Astrocyte (in vitro differentiated cells and primary cell): Measurements from ENCODE around the gene APOL6. TPM values are rescaled to one million over a fixed set of nuclear protein-coding genes. Genes with fewer than 3 reads are reported as not detected.

Source experiments
- DNase-seq: peaks from one replicate; pipeline ENCODE4 v3.0.0-alpha.2; 2010; ENCODE audit warnings: low read depth
- FAIRE-seq: peaks from 2 replicates; lab custom pipeline; 2011; peaks lifted over from hg19 to GRCh38; lab: Jason Lieb, UNC
- H2AFZ ChIP-seq: 2 replicates; pipeline ENCODE4 v1.6.0; 2012; ENCODE audit warnings: low read depth, low read length, inconsistent platforms
- H3K27ac ChIP-seq: 2 replicates; pipeline ENCODE4 v1.5.1; 2011; ENCODE audit warnings: low read depth, low read length, inconsistent platforms
- H3K27me3 ChIP-seq: 2 replicates; pipeline ENCODE4 v1.6.0; 2011; ENCODE audit warnings: low read length, inconsistent platforms; ENCODE audit not compliant: insufficient read depth
- H3K36me3 ChIP-seq: 2 replicates; pipeline ENCODE4 v1.5.1; 2011; ENCODE audit warnings: low read length, inconsistent platforms; ENCODE audit not compliant: insufficient read depth
- H3K4me1 ChIP-seq: 2 replicates; pipeline ENCODE4 v1.5.1; 2011; ENCODE audit warnings: low read length, inconsistent platforms; ENCODE audit not compliant: insufficient read depth
- H3K4me2 ChIP-seq: 2 replicates; pipeline ENCODE4 v1.6.0; 2012; ENCODE audit warnings: low read length, inconsistent platforms
- H3K4me3 ChIP-seq: 2 replicates; pipeline ENCODE4 v1.5.1; 2011; ENCODE audit warnings: low read depth, mild to moderate bottlenecking, low read length, inconsistent platforms; ENCODE audit not compliant: insufficient read depth
- H3K79me2 ChIP-seq: 2 replicates; pipeline ENCODE4 v1.6.0; 2012; ENCODE audit warnings: mild to moderate bottlenecking, low read length, inconsistent platforms; ENCODE audit not compliant: insufficient read depth
- H3K9ac ChIP-seq: 2 replicates; pipeline ENCODE4 v1.6.0; 2012; ENCODE audit warnings: mild to moderate bottlenecking, low read length, inconsistent platforms
- H3K9me3 ChIP-seq: 2 replicates; pipeline ENCODE4 v1.5.1; 2012; ENCODE audit warnings: low read depth, mild to moderate bottlenecking, low read length, inconsistent platforms; ENCODE audit not compliant: insufficient read depth
- H4K20me1 ChIP-seq: 2 replicates; pipeline ENCODE4 v1.6.0; 2012; ENCODE audit warnings: low read length, inconsistent platforms; ENCODE audit not compliant: insufficient read depth
- H3K27ac Mint-ChIP-seq: one replicate; pipeline ENCODE4 v1.8.0; 2021; ENCODE audit warnings: mild to moderate bottlenecking, mixed read lengths; ENCODE audit not compliant: unreplicated experiment
- H3K27me3 Mint-ChIP-seq: one replicate; pipeline ENCODE4 v1.8.0; 2021; ENCODE audit warnings: low read depth, mixed read lengths; ENCODE audit not compliant: unreplicated experiment
- H3K36me3 Mint-ChIP-seq: one replicate; pipeline ENCODE4 v1.8.0; 2021; ENCODE audit warnings: low read depth, mixed read lengths; ENCODE audit not compliant: unreplicated experiment
- H3K4me1 Mint-ChIP-seq: one replicate; pipeline ENCODE4 v1.8.0; 2021; ENCODE audit warnings: low read depth, mixed read lengths; ENCODE audit not compliant: unreplicated experiment
- H3K4me3 Mint-ChIP-seq: one replicate; pipeline ENCODE4 v1.8.0; 2021; ENCODE audit warnings: mild to moderate bottlenecking, moderate library complexity, mixed read lengths; ENCODE audit not compliant: unreplicated experiment
- H3K9me3 Mint-ChIP-seq: one replicate; pipeline ENCODE4 v1.8.0; 2021; ENCODE audit warnings: mild to moderate bottlenecking, mixed read lengths; ENCODE audit not compliant: unreplicated experiment
- CTCF ChIP-seq: IDR thresholded peaks from 2 replicates; pipeline ENCODE4 v1.5.1; 2011; ENCODE audit warnings: low read depth, mild to moderate bottlenecking, inconsistent platforms, low read length, moderate library complexity; ENCODE audit not compliant: insufficient read depth
- EZH2 ChIP-seq: IDR thresholded peaks from 2 replicates; pipeline ENCODE4 v1.6.1; 2012; ENCODE audit warnings: mild to moderate bottlenecking, low read length, inconsistent platforms; ENCODE audit not compliant: insufficient read depth
- total RNA-seq: library from RNA; stranded (reverse); gene quantifications from 2 replicates; pipeline ENCODE4 v1.2.1, GENCODE V29; 2021

The APOL6 gene
- total RNA-seq, 1 donor from 2014 or later: 5.9 TPM

- Histone ChIP-seq H3K27ac (no peak overlapping the region), H3K36me3 (no peaks in the 10 kb centered on the region), H2AFZ (no peak overlapping the region), H3K27me3 (peaks cover 4% of the 10 kb centered on the region), H3K9me3 (no peaks in the 10 kb centered on the region), H4K20me1 (no peaks in the 10 kb centered on the region), H3K4me1 (peaks cover 18% of the 10 kb centered on the region), H3K4me3 (no peak overlapping the region), H3K9ac (peak overlapping the region; percentile 20), H3K79me2 (no peaks in the 10 kb centered on the region), H3K4me2 (peak overlapping the region; percentile 40)
- Mint-ChIP-seq H3K4me3 (no peak overlapping the region), H3K27ac (peak overlapping the region; percentile 72), H3K4me1 (peaks cover 13% of the 10 kb centered on the region), H3K9me3 (peaks cover 3% of the 10 kb centered on the region), H3K27me3 (peaks cover 27% of the 10 kb centered on the region), H3K36me3 (no peaks in the 10 kb centered on the region)
- TF ChIP-seq CTCF: no peak
- TF ChIP-seq EZH2: no peak
- peak; percentile 64 for DNase-seq
- no peak for FAIRE-seq
Measured at GRCh38 chr22:35604621-35605368, 43.5 kb upstream of the APOL6 start.

- Mint-ChIP-seq H3K27ac (no peak overlapping the region), H3K4me1 (peaks cover 13% of the 10 kb centered on the region), H3K4me3 (no peak overlapping the region), H3K36me3 (no peaks in the 10 kb centered on the region), H3K27me3 (peaks cover 32% of the 10 kb centered on the region), H3K9me3 (peaks cover 3% of the 10 kb centered on the region)
- H2AFZ ChIP-seq: no peak overlapping the region
- H3K79me2 ChIP-seq: no peaks in the 10 kb centered on the region
- DNase-seq (no peak), FAIRE-seq (no peak)
- peaks cover 18% of the 10 kb centered on the region for H3K4me1 ChIP-seq
- H3K36me3 ChIP-seq: no peaks in the 10 kb centered on the region
- no peak overlapping the region for H3K4me3 ChIP-seq
- no peak overlapping the region for H3K9ac ChIP-seq
- H3K27ac ChIP-seq: no peak overlapping the region
- no peak overlapping the region for H3K4me2 ChIP-seq
- no peak for TF ChIP-seq EZH2
- TF ChIP-seq CTCF: no peak
- H3K9me3 ChIP-seq: no peaks in the 10 kb centered on the region
- H3K27me3 ChIP-seq: peaks cover 9% of the 10 kb centered on the region
- H4K20me1 ChIP-seq: no peaks in the 10 kb centered on the region
Measured at GRCh38 chr22:35605369-35605680, 42.9 kb upstream of the APOL6 start.

GRCh38 chr22:35605851-35606481 is 42.3 kb upstream of the APOL6 start:
- Mint-ChIP-seq H3K4me1 (peaks cover 13% of the 10 kb centered on the region), H3K4me3 (no peak overlapping the region), H3K9me3 (peaks cover 3% of the 10 kb centered on the region), H3K36me3 (no peaks in the 10 kb centered on the region), H3K27ac (no peak overlapping the region), H3K27me3 (peaks cover 38% of the 10 kb centered on the region)
- Histone ChIP-seq H3K79me2 (no peaks in the 10 kb centered on the region), H3K4me2 (no peak overlapping the region), H3K27me3 (peaks cover 11% of the 10 kb centered on the region), H3K27ac (no peak overlapping the region), H4K20me1 (no peaks in the 10 kb centered on the region), H3K4me3 (no peak overlapping the region), H3K9me3 (no peaks in the 10 kb centered on the region), H3K9ac (no peak overlapping the region), H3K36me3 (no peaks in the 10 kb centered on the region), H2AFZ (no peak overlapping the region), H3K4me1 (peaks cover 18% of the 10 kb centered on the region)
- TF ChIP-seq EZH2 (no peak), CTCF (no peak)
- DNase-seq: no peak
- no peak for FAIRE-seq
